Smooth muscle cell (in vitro differentiated cells): ENCODE data around the gene PRKD1. TPM values are rescaled to one million over a fixed set of nuclear protein-coding genes. Genes with fewer than 3 reads are reported as not detected.
"Not testable (repeated sequence)": the region's sequence is repeated elsewhere in the genome, so short reads cannot be mapped to it uniquely, and the experiment has no call there.

Source experiments
- DNase-seq: peaks from one replicate; lab custom pipeline; 2025; ENCODE audit not compliant: unreplicated experiment; lab: John Stamatoyannopoulos, UW
- H2AFZ ChIP-seq: fragments of 200-600 bp; sonication (generic); 2 replicates; pipeline ENCODE4 v1.6.0; 2016; ENCODE audit warnings: antibody characterized with exemption, low read depth, mild to moderate bottlenecking
- H3F3A ChIP-seq: fragments of 200-600 bp; sonication (generic); 2 replicates; pipeline ENCODE4 v1.6.0; 2017; ENCODE audit warnings: antibody characterized with exemption, low read depth
- H3K27ac ChIP-seq: fragments of 200-600 bp; sonication (generic); 2 replicates; pipeline ENCODE4 v1.5.1; 2016; ENCODE audit warnings: low read depth, mild to moderate bottlenecking
- H3K27me3 ChIP-seq: fragments of 200-600 bp; sonication (generic); 2 replicates; pipeline ENCODE4 v1.6.1; 2016; ENCODE audit warnings: low read depth, mild to moderate bottlenecking
- H3K36me3 ChIP-seq: fragments of 200-600 bp; sonication (generic); 2 replicates; pipeline ENCODE4 v1.5.1; 2016; ENCODE audit warnings: low read depth
- H3K4me1 ChIP-seq: fragments of 200-600 bp; sonication (generic); 2 replicates; pipeline ENCODE4 v1.5.1; 2016; ENCODE audit warnings: low read depth
- H3K4me2 ChIP-seq: fragments of 200-600 bp; sonication (generic); 2 replicates; pipeline ENCODE4 v1.6.0; 2016; ENCODE audit warnings: mild to moderate bottlenecking
- H3K4me3 ChIP-seq: fragments of 200-600 bp; sonication (generic); 2 replicates; pipeline ENCODE4 v1.5.1; 2016; ENCODE audit warnings: mild to moderate bottlenecking
- H3K79me2 ChIP-seq: fragments of 200-600 bp; sonication (generic); 2 replicates; pipeline ENCODE4 v1.6.0; 2016; ENCODE audit warnings: low read depth, mild to moderate bottlenecking
- H3K9ac ChIP-seq: fragments of 200-600 bp; sonication (generic); 2 replicates; pipeline ENCODE4 v1.6.0; 2016; ENCODE audit warnings: low read depth
- H3K9me3 ChIP-seq: fragments of 200-600 bp; sonication (generic); replicated peaks from 2 replicates; pipeline ENCODE4 v1.5.1; 2016; ENCODE audit warnings: low read depth
- H4K20me1 ChIP-seq: fragments of 200-600 bp; sonication (generic); 2 replicates; pipeline ENCODE4 v1.6.0; 2016; ENCODE audit warnings: low read depth
- WGBS: methylation state at CpG from one replicate; pipeline ENCODE4 v1.1.7; 2016; ENCODE audit warnings: low lambda C conversion rate; 5-methylcytosine and 5-hydroxymethylcytosine counted together
- polyA plus RNA-seq: library from polyadenylated mRNA; unstranded; fragments of >200 nt; fragmentation: Nextera tagmentation; extraction: Ambion mirVana; gene quantifications from 2 replicates; pipeline ENCODE4 v1.2.1, GENCODE V29; 2016
- total RNA-seq: library from RNA; depleted of rRNA; stranded (reverse); fragments of >200 nt; gene quantifications from 2 replicates; pipeline ENCODE4 v1.2.3, GENCODE V29; 2014
- TF ChIP-seq, protein P1 (sequence below): fragments of 200-600 bp; sonication (generic); IDR thresholded peaks from 2 replicates; pipeline ENCODE4 v1.5.1; 2017; ENCODE audit warnings: borderline replicate concordance, mild to moderate bottlenecking, antibody characterized with exemption; ENCODE audit not compliant: insufficient read depth, poor library complexity, severe bottlenecking

The PRKD1 gene
- total and polyA plus RNA-seq, 2 experiments from 2014 or later, result 3.7 to 7.2 TPM

DNA sequence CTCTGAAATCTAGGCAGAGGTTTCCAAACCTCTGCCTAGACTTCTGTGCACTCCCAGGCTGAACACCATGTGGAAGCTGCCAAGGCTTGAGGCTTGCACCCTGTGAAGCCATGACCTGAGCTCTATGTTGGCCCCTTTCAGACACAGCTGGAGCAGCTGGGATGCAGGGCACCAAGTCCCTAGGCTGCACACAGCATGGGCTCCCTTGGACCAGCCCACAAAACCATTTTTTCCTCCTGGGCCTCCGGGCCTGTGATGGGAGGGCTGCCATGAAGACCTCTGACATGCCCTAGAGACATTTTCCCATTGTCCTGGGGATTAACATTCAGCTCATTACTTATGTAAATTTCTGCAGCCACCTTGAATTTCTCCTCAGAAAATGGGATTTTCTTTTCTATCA, 88.0 kb downstream of the PRKD1 start:
- not testable (repeated sequence) for H3K36me3 ChIP-seq, H4K20me1 ChIP-seq, H3K4me1 ChIP-seq, H3K27me3 ChIP-seq, H3K4me2 ChIP-seq, H3F3A ChIP-seq, H3K4me3 ChIP-seq, H2AFZ ChIP-seq, H3K79me2 ChIP-seq, H3K27ac ChIP-seq, H3K9ac ChIP-seq, DNase-seq
- peaks cover 15% of the 10 kb centered on the region for H3K9me3 ChIP-seq
- 100% methylated on average over 1 of the region's 1 CpG for WGBS

DNA sequence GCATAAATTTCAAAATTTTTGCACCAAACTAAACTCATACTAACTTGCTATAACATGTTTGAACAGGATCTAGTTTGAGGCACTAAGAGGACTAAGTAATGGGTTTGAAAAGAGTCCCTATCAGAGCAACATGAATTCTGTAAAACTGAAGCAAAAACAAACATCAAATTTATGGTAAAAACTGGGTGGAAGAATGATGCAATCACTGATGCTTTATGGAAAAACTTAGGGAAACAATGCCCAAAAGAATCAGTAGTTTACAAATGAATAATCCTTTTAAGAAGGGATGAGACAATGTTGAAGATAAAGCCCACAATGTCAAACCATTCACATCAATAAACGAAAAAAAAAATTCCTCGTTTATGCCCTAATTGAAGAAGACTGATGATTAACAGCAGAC, 88.9 kb downstream of the PRKD1 start:
- TF ChIP-seq, protein P1, sequence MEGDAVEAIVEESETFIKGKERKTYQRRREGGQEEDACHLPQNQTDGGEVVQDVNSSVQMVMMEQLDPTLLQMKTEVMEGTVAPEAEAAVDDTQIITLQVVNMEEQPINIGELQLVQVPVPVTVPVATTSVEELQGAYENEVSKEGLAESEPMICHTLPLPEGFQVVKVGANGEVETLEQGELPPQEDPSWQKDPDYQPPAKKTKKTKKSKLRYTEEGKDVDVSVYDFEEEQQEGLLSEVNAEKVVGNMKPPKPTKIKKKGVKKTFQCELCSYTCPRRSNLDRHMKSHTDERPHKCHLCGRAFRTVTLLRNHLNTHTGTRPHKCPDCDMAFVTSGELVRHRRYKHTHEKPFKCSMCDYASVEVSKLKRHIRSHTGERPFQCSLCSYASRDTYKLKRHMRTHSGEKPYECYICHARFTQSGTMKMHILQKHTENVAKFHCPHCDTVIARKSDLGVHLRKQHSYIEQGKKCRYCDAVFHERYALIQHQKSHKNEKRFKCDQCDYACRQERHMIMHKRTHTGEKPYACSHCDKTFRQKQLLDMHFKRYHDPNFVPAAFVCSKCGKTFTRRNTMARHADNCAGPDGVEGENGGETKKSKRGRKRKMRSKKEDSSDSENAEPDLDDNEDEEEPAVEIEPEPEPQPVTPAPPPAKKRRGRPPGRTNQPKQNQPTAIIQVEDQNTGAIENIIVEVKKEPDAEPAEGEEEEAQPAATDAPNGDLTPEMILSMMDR, result no peak
- Histone ChIP-seq H3K9ac (no peak overlapping the region), H4K20me1 (no peaks in the 10 kb centered on the region), H3K79me2 (no peaks in the 10 kb centered on the region), H3F3A (no peaks in the 10 kb centered on the region), H3K9me3 (peaks cover 15% of the 10 kb centered on the region), H3K27ac (no peak overlapping the region), H3K4me3 (no peak overlapping the region), H3K27me3 (no peaks in the 10 kb centered on the region), H3K36me3 (no peaks in the 10 kb centered on the region), H3K4me2 (no peak overlapping the region), H2AFZ (no peak overlapping the region), H3K4me1 (no peaks in the 10 kb centered on the region)
- no peak for DNase-seq
- WGBS, result 94% methylated on average over 2 of the region's 2 CpGs

DNA sequence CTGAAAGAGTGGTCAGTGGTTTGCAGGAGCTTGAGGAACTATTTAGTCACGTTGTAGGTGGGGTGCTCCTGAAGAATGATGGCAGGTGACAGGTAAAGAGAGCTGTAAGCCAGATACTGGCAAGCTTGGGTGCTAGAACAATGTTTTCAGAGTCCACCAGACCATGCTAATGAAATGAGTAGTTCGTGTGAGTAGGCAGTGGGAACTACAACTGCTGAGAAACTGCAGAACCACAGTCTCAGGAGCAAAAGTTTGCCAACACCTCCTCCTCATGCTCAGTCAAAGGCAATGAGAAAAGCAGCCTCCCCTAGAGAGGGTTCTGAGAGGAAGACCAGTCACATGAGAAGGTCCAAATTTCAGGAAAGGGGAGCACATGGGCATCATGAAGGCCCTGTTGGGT, 91.3 kb downstream of the PRKD1 start:
- Histone ChIP-seq H4K20me1 (no peaks in the 10 kb centered on the region), H3K79me2 (no peaks in the 10 kb centered on the region), H3K27ac (no peak overlapping the region), H2AFZ (no peak overlapping the region), H3K9ac (no peak overlapping the region), H3K4me1 (no peaks in the 10 kb centered on the region), H3K4me2 (no peak overlapping the region), H3K4me3 (no peak overlapping the region), H3F3A (no peaks in the 10 kb centered on the region), H3K36me3 (no peaks in the 10 kb centered on the region), H3K9me3 (peaks cover 15% of the 10 kb centered on the region), H3K27me3 (no peaks in the 10 kb centered on the region)
- TF ChIP-seq, protein P1, result no peak
- DNase-seq, result no peak
- whole genome bisulfite sequencing, result 91% methylated on average over 2 of the region's 2 CpGs

DNA sequence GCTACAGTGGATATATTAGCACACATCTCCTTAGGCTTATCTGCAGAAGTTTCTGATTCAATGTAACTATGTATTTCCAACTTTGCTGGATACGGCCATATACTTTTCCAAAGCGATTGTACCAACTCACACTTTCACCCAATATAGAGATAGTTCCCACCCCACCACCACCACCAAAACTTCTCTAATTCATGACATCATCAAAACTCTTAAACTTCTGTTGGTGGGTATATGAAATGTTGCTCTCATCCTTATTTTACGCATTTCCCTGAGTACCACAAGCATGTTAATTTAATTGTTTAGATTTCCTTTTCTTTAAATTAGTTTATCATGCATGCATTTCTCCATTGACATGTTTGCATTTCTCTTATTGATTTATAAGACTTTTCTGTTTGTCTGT, 95.6 kb downstream of the PRKD1 start:
- no peaks in the 10 kb centered on the region for H3F3A ChIP-seq
- H3K4me1 ChIP-seq, result no peaks in the 10 kb centered on the region
- no peak overlapping the region for H2AFZ ChIP-seq
- H3K9me3 ChIP-seq, result no peaks in the 10 kb centered on the region
- H3K36me3 ChIP-seq, result no peaks in the 10 kb centered on the region
- 97% methylated on average over 3 of the region's 3 CpGs for WGBS
- TF ChIP-seq, protein P1, result no peak
- H3K27me3 ChIP-seq, result no peaks in the 10 kb centered on the region
- H3K4me3 ChIP-seq, result no peak overlapping the region
- no peak overlapping the region for H3K9ac ChIP-seq
- H3K27ac ChIP-seq, result no peak overlapping the region
- H3K79me2 ChIP-seq, result no peaks in the 10 kb centered on the region
- H4K20me1 ChIP-seq, result no peaks in the 10 kb centered on the region
- H3K4me2 ChIP-seq, result no peak overlapping the region
- DNase-seq, result no peak
